H1 (cell line): ENCODE data around the gene TMED8. TPM values are rescaled to one million over a fixed set of nuclear protein-coding genes. Genes with fewer than 3 reads are reported as not detected.

Experiments
- CHD7 ChIP-seq: fragments of 300-600 bp; sonication (generic); IDR thresholded peaks from 2 replicates; pipeline ENCODE4 v1.7.1; 2012; ENCODE audit warnings: low read length, moderate library complexity, mild to moderate bottlenecking, inconsistent platforms; ENCODE audit not compliant: insufficient replicate concordance
- CTBP2 ChIP-seq: IDR thresholded peaks from 2 replicates; pipeline ENCODE4 v1.7.0; 2011; ENCODE audit warnings: borderline replicate concordance, mild to moderate bottlenecking, moderate library complexity, mixed read lengths, low read length; ENCODE audit not compliant: insufficient read depth, insufficient read length
- JUN ChIP-seq: IDR thresholded peaks from 2 replicates; pipeline ENCODE4 v1.6.1; 2011; ENCODE audit warnings: low read depth, mild to moderate bottlenecking, improper control_type of control experiment, low read length
- SAP30 ChIP-seq: fragments of 300-600 bp; sonication (generic); IDR thresholded peaks from 2 replicates; pipeline ENCODE4 v1.7.1; 2012; ENCODE audit warnings: low read length, moderate library complexity, mild to moderate bottlenecking, inconsistent platforms; ENCODE audit not compliant: insufficient read depth, insufficient replicate concordance
- TAF1 ChIP-seq: IDR thresholded peaks from 2 replicates; pipeline ENCODE4 v1.6.1; 2011; ENCODE audit warnings: mild to moderate bottlenecking, low read depth, low read length
- TCF12 ChIP-seq: IDR thresholded peaks from 2 replicates; pipeline ENCODE4 v1.6.1; 2011; ENCODE audit warnings: low read depth, mild to moderate bottlenecking, low read length
- USF2 ChIP-seq: IDR thresholded peaks from 2 replicates; pipeline ENCODE4 v1.6.1; 2011; ENCODE audit warnings: low read length, improper control_type of control experiment
- YY1 ChIP-seq: IDR thresholded peaks from 2 replicates; pipeline ENCODE4 v1.6.1; 2011; ENCODE audit warnings: low read depth, mild to moderate bottlenecking, low read length
- polyA plus RNA-seq, 7 experiments: library from polyadenylated mRNA; depleted of rRNA in 3 of 7; stranded (reverse) in 5 of 7; unstranded in 2 of 7; fragments of >200 nt in 5 of 7; fragments of 200-250 nt in 2 of 7; gene quantifications; 1 replicate in 5 of 7; 2 replicates in 1 of 7; 4 replicates in 1 of 7; pipeline versions ENCODE4 v1.2.1 to v1.2.3, GENCODE V29; 2011 to 2013; ENCODE audit warnings: missing spikeins in 2 of 7, mixed read lengths in 2 of 7
- total RNA-seq: library from RNA; stranded (reverse); fragmentation: NEBNext Ultra II Directional; extraction: Animal tissue kit (Norgen Biotek cat#: 25700); gene quantifications from 2 replicates; pipeline ENCODE4 v1.2.1, GENCODE V29; 2021
- TF ChIP-seq, protein P1 (sequence below): IDR thresholded peaks from 2 replicates; pipeline ENCODE4 v1.6.1; 2012; ENCODE audit warnings: inconsistent platforms
- TF ChIP-seq, protein P2 (sequence below): IDR thresholded peaks from 2 replicates; pipeline ENCODE4 v1.6.1; 2011; ENCODE audit warnings: low read depth, mild to moderate bottlenecking, low read length; ENCODE audit not compliant: insufficient read depth

Gene TMED8
- total and polyA plus RNA-seq, 2 of the 8 experiments (the other 6 are each of a cell fraction or from before 2014, with no cell fraction given): 5.5 to 13.4 TPM

- no peak for TF ChIP-seq CHD7
- no peak for TF ChIP-seq SAP30
- TF ChIP-seq USF2: no peak
- TF ChIP-seq, protein P1, sequence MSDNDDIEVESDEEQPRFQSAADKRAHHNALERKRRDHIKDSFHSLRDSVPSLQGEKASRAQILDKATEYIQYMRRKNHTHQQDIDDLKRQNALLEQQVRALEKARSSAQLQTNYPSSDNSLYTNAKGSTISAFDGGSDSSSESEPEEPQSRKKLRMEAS: no peak
- TF ChIP-seq JUN: no peak
- TF ChIP-seq, protein P2, sequence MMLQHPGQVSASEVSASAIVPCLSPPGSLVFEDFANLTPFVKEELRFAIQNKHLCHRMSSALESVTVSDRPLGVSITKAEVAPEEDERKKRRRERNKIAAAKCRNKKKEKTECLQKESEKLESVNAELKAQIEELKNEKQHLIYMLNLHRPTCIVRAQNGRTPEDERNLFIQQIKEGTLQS: no peak
- no peak for TF ChIP-seq YY1
- no peak for TF ChIP-seq TCF12
- TF ChIP-seq TAF1: no peak
- TF ChIP-seq CTBP2: no peak
Measured at GRCh38 chr14:77305696-77306095, 71.2 kb downstream of the TMED8 start (continued).
